HT1080 (cell line): Measurements from ENCODE around the gene ZMYM1. TPM values are rescaled to one million over a fixed set of nuclear protein-coding genes. Genes with fewer than 3 reads are reported as not detected.
"Not testable (repeated sequence)": the region's sequence is repeated elsewhere in the genome, so short reads cannot be mapped to it uniquely, and the experiment has no call there.

ENCODE experiments used
- DNase-seq: peaks from one replicate; pipeline ENCODE4 v3.0.0-alpha.2; 2015; ENCODE audit warnings: low read depth
- total RNA-seq: library from RNA; depleted of rRNA; stranded (reverse); fragments of >200 nt; shearing (Covaris generic); gene quantifications from 2 replicates; pipeline ENCODE4 v1.2.3, GENCODE V29; 2014

ZMYM1 gene
- total RNA-seq, 1 experiment from 2014 or later = 19.7 TPM

DNA sequence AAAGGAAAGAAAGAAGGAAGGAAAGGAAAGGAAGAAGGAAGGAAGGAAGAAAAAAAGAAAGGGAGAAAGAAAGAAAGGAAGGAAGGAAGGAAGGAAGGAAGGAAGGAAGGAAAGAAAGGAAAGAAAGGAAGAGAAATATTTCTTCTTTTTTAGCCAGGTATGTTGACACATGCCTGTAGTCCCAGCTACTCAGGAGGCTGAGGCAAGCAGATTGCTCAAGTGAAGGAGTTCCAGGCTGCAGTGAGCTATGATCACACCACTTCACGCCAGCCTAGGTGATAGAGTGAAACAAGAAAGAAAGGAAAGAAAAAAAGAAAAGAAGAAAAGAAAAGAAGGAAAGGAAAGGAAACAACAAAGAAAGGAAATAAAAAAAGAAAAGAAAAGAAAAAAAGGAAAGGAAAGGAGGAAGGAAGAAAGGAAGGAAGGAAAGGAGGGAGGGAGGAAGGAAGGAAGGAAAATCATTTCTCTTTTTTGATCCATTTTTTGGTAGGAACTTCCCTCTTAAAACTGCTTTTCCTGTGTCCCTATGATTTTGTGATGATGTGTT, 5.8 kb upstream of the ZMYM1 start:
- DNase-seq = no peak

DNA sequence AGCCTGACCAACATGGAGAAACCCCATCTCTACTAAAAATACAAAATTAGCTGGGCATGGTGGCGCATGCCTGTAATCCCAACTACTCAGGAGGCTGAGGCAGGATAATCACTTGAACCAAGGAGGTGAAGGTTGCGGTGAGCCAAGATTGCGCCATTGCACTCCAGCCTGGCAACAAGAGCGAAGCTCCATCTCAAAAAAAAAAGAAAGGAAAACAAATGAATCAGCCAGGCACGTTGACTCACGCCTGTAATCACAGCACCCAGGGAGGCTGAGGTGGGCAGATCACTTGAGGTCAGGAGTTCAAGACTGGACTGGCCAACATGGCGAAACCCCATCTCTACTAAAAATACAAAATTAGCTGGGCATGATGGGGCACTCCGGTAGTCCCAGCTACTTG, 2.8 kb upstream of the ZMYM1 start:
- DNase-seq = peak; percentile 94

DNA sequence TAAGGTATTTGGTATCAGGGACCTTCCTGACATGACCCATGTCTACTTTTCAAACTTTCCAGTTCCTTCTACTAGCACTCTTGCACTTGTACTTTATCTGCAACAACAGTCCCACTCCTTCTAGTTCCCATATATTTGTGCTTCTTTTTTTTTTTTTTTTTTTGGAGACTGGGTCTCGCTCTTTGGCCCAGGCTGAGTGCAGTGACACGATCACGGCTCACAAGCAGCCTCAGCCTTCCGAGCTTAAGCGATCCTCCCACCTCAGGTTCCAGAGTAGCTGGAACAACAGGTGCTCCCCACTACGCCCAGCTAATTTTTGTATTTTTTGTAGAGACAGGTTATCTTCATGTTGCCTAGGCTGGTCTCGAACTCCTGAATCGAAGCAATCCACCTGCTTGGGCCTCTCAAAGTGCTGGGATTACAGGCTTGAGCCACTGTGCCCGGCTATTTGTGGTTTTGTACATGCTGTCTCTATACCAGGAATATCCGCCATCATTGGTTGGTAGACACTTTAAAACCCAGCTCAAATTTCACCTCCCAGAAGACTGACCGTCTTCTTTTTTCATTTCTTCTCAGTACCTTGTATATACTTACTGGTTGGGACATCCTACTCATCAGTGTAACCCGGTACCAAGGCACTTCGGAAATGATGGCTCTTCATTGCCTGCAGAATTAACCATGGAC, 1.1 kb downstream of the ZMYM1 start:
- DNase-seq = no peak

DNA sequence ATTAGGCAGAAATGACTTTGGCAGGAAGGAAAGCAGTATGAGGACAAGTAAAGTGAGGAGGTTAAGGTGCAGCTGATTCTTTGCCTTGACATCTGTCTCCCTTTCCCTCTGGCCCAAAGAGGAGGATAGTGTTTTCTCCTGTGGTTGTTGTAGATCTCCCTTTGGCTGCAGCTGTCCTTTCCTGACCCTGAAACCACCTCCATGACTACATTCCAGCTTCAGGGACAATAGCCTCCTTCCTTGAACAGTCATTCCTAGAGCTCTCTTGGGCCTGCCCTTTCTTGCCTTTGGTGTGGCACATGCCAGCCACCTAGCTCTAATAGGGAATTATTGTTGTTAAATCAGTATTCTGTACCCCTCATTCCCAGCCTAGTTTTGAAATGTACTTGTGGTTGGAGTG, 6.2 kb downstream of the ZMYM1 start:
- peak; percentile 23 for DNase-seq

DNA sequence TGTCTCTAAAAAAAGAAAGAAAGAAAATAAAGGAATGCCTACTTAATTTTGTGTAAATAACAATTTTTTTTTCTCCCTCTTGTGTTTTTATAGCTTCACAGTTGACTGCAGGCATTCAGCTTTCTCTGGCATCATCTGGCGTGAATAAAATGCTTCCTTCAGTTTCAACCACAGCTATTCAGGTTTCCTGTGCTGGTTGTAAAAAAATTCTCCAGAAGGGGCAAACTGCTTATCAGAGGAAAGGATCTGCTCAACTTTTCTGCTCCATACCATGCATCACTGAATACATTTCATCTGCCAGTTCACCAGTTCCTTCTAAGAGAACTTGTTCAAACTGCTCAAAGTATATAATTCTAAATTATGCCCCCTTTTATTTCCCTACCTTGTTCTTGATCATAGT, 18.0 kb downstream of the ZMYM1 start:
- DNase-seq = no peak

DNA sequence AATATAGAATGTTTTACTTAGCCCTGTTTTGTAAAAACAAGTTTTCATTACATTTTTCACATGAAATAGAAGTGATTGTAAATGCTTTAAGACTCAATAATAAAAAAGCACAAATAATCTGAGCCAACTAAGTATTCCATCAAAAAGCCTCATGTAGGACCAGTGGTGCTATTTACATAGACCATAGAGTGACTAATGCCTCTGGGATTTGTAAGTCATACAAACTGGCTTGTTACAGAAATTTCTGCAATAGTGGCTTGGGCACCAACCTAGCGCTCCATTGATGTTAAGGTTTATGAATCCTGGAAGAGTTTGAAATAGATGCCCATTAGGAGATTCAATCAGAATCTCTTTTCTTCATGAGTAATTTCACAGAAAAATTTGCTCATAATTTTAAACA, 31.9 kb downstream of the ZMYM1 start:
- peak; percentile 47 for DNase-seq

DNA sequence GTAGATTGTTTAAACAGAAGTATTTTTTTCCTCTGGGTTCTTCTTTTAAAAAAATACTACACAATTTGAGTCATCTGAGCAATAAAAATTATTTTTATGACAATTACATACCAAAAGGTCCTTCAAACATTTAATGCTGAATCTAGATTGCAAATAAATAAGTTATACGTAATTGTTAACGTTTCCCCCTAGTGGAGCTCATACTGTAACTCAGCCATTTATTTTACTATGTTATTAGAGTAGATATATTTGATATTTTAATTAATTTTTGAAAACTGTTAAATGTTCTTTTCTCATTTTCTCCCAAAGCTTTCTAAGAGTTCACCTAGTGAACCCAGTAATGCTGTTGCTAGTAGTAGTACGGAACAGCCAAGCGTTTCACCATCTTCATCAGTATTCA, 33.5 kb downstream of the ZMYM1 start:
- no peak for DNase-seq

DNA sequence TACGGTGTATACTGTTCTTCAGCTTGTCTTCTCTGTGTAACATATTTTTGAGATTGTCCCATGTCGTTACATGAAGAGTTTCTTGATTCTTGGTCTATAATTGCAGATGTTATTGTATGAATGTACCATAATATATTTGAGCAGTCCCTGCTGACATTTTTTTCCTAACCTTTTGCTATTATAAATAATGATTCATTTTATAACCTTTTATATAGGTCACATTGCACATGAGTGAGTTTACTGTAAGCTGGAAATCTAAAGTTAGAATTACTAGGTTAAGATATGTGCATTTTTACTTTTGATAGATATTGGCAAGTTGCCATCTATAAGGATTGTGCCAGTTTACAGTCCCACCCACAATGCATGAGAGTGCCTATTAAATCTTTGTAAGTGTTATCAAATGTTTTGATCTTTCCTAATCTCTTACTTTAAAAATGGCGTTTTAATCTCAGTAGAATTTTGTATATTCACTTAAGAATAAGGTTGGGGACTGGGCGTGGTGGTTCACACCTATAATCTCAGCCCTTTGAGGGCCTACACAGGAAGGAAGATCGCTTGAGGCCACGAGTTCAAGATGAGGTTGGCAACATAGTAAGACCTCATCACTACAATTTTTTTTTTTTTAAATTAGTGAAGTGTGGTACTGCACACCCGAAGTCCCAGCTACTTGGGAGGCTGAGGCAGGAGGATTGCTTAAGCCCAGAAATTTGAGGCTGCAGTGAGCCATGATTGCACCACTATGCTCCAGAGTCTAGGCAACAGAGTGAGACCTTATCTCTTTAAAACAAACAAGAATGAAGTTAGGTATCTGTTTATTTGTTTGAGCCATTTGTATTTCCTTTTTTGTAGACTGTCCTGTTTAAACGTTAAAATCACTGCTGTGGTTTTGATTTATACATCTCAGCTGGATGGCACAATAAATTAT, 36.5 kb downstream of the ZMYM1 start:
- no peak for DNase-seq

DNA sequence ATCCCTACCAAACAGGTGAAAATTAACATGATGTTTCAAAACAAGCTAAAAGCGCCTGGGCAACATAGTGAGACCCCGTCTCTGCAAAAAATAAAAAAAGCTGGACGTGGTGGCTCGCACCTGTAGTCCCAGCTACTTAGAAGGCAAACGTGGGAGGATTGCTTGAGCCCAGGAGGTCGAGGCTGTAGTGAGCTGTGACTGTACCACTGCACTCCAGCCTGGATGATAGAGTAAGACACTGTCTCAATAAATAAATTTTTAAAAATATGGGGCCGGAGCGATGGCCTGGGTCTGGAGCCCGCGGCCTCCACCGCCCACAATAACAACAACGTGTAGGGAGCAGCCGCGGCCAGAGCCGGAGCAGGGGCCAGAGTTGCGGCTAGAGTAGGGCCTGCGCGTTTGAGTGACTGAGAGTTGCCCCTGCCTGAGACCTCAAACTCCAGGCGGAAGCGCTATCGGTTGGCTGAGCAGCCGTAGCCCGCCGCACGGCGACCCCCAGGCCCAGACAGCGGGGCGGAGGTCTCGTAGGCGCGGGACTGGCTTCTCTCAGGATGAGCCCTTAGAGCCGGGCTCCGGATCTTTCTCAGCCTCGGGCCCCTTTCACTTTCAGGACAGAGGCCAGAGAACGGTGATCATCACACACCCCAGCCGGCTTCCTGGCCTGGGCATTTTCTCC, 41.4 kb downstream of the ZMYM1 start:
- DNase-seq = no peak

DNA sequence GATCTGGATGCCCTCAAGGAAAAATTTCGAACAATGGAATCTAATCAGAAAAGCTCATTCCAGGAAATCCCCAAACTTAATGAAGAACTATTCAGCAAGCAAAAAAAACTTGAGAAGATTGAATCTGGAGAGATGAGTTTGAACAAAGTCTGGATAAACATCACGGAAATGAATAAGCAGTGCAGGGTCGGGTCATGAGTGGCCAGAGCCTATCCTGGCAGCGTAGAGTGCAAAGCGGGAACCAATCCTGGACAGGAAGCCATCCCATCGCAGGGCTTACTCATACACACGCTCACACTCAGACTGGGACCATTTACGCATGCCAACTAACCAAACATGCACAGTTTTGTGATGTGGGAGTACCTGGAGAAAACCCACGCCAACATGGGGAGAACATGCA, 43.1 kb downstream of the ZMYM1 start:
- DNase-seq = peak; percentile 59

DNA sequence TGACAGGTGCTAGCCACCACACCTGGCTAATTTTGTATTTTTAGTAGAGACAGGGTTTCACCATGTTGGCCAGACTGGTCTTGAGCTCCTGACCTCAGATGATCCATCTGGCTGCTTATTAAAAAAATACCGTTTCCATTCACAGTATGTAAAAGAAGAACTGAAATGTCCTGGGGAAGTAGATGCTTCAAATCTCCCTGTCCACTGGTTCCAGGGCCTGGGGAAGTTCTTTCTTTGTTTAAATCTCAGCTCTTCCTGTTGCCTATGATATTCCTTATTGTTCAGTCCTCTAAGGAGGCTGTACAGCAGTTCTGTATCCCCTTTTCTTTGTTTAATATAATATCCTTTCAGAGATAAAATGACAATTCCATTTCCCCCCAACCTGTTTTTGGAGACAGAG, 47.4 kb downstream of the ZMYM1 start:
- no peak for DNase-seq

DNA sequence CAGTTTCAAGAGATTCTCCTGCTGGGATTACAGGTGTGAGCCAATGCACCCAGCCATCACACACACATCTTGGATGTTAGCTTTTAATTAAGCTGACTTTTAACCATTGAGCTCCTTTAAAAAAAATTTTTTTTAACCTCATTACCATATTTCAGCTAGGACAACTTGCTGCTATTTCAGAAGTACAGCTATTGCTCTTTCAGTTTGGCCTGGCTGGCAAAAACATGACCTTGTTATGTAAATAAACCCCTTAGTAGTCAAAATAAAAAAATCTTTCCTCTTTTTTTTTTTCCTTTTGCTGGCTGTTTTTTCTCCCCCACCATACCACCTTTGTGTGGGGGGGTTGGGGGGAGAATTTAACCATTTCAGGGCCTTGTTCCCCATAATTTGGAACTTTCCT, 49.9 kb downstream of the ZMYM1 start:
- DNase-seq = no peak

DNA sequence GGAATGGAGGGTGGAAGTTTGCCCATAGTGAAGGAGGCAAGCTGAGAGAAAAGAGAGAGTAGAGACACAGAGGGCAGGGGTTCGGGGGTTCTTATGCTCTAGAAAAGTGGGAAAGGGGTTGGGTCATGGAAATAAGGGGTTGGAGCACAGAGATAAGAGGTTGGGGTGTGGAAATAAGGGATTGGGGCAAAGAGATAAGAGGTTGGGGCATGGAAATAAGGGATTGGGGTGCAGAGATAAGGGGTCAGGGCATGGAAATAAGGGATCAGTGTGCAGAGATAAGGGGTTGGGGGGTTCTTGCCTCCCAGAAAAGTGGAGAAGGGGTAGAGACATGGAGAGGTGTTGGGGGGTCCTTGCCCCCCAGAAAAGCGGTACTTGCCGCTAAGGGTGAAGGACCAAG, 57.6 kb downstream of the ZMYM1 start:
- DNase-seq = no peak

DNA sequence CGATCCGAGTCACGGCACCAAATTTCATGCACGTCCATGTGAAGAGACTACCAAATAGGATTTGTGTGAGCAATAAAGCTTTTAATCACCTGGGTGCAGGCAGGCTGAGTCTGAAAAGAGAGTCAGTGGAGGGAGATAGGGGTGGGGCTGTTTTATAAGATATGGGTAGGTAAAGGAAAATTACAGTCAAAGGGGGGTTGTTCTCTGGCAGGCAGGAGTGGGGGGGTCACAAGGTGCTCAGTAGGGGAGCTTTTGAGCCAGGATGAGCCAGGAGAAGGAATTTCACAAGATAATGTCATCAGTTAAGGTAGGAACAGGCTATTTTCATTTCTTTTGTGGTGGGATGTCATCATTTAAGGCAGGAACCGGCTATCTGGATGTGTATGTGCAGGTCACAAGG, 58.4 kb downstream of the ZMYM1 start:
- not testable (repeated sequence) for DNase-seq

DNA sequence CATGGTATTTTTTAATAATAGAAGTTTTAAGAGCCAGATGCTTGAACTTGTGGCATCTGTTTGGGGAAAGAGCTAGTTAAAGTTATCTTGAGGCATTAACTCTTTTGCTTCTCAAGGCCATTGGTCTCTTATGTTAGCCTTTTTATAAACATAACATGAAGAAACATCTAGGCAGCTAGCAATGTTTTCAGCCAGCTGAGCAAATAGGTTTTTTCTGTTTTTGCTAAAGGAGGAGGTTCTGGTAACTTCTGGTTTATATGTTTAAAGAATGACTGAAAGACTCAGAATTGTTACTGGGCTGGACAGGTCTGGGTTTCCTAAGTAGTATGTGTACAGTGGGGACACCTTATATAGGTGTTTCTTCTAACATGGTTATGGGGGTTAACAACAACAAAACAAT, 63.1 kb downstream of the ZMYM1 start:
- DNase-seq = not testable (repeated sequence)

DNA sequence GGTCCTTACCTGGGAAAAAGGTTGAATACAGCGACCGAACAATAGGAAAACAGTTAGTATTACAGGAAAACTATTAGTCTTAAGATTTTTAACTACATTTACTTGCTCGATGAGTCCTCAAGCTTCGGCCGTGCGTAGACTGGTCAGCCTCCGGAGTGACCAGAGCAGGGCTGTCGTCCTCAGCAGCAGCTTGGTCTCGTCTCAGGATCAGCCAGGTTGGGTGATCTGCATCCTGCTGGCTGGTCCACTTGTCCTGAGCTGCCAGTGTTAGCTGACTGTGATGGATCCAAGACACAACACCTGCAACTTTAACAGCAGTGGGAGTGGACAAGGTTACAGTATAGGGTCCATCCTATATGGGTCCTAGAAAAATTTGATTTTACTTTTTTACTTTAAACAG, 63.5 kb downstream of the ZMYM1 start:
- DNase-seq = not testable (repeated sequence)

DNA sequence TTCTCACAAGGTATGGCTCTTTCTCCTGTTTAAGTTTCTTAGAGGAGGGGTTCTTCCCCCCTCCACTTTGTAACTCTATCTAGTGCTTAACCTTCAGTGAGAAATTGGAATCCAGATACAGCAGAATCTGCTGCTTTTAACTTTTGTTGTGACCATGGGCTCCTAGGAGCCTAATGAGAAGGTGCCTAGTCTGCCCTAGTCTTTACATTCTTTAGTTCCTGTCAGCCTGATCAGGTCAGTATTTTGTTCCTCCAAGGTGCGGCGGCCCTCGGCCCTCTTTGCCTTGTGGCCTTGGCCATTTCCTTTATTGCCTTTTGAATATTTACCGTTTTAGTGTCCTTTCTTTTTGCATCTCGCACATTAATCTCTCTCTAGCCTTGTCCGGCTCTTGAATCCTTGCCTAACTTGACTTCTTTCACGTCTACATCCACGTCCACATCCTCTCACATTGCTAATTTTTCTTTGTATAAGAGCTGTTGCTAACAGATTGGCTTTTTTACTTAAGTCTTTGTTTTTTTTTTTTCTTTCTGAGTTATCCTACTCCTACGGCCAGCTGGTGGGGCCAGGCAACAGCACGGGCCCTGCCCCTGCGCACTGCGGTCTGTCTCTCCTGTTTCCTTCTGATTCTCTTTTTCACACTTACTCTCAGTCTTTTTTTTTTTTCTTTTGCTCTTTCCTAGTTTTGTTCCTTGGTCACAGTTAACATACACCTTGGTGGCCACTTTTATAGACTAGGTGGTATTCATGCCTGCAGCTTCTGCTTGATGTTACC, 64.7 kb downstream of the ZMYM1 start:
- no peak for DNase-seq

DNA sequence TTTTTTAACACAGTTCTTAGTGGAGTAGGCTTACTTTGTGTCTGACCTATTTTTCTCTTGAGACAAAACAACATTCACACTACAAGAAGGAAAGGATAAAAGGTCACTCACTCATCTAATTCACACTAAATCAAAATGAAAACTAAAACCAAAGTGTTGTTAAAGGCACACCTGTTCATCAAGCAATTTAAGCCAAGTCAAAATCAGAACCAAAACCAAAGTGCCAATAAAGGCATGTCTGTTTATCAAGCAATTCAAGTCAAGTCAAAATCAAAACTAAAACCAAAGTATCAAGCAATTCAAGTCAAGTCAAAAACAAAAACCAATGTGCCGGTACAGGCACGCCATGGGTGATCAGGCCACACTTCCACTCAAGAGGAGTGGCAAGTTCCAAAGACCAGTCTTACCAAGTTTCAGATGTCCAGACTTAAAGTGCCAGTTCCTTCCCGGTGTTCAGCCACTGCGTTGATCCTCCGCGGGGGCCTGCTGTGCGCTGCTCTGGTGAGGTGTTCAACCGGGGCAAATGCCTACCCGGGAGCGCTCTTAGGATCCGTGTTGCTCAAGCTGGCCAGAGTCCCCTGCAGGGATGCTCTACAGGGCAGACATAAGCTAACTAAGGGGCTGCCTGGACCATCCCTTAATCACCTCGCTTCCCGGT, 66.8 kb downstream of the ZMYM1 start:
- not testable (repeated sequence) for DNase-seq

DNA sequence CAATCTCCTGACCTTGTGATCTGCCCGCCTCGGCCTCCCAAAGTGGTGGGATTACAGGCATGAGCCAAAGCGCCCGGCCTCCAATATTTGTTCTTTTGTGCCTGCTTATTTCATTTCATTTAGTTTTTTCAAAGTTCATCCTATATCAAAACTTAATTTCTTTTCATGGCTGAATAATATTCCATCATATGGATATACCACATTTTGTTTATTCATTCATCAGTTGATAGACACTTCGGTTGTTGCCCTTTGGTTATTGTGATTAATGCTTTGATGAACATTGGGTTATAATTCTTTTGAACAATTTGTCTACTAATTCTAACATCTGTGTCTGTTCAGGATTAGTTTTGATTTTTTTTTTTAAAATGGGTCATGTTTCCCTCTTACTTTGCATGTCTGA, 72.0 kb downstream of the ZMYM1 start:
- DNase-seq = no peak

DNA sequence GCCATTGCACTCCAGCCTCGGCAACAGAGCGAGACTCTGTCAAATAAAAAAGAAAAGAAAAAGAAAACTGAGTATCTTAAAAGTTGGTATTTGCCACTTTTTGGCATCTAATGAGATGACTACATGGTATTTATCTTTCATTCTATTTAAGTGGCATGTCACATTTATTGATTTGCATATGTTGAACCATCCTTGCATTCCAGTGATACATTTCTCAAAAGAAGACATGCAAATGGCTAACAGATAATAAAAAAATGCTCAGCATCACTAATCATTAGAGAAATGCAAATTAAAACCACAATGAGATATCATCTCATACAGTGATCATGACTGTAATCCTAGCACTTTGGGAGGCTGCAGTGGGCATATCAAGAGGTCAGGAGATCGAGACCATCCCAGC, 85.7 kb downstream of the ZMYM1 start:
- DNase-seq = no peak
